Esophagus muscularis mucosa (tissue), 3 donors: ENCODE data around the gene NEO1.

ENCODE experiments used
- POLR2AphosphoS5 ChIP-seq, 2 donors: sonication (generic); formaldehyde crosslinking; IDR thresholded peaks; one replicate each; pipeline ENCODE4 v1.6.1; 2017; ENCODE audit warnings: antibody characterized with exemption in 2 of 2
- TF ChIP-seq, protein P1 (sequence below), 3 experiments: fragments of 200-600 bp in 2 of 3; fragments of 450-650 bp in 1 of 3; sonication (generic) in 2 of 3; IDR thresholded peaks; one replicate each; pipeline ENCODE4 v1.5.1; 2017 to 2019; ENCODE audit warnings: antibody characterized with exemption in 3 of 3, mild to moderate bottlenecking in 2 of 3, moderate library complexity in 1 of 3

DNA sequence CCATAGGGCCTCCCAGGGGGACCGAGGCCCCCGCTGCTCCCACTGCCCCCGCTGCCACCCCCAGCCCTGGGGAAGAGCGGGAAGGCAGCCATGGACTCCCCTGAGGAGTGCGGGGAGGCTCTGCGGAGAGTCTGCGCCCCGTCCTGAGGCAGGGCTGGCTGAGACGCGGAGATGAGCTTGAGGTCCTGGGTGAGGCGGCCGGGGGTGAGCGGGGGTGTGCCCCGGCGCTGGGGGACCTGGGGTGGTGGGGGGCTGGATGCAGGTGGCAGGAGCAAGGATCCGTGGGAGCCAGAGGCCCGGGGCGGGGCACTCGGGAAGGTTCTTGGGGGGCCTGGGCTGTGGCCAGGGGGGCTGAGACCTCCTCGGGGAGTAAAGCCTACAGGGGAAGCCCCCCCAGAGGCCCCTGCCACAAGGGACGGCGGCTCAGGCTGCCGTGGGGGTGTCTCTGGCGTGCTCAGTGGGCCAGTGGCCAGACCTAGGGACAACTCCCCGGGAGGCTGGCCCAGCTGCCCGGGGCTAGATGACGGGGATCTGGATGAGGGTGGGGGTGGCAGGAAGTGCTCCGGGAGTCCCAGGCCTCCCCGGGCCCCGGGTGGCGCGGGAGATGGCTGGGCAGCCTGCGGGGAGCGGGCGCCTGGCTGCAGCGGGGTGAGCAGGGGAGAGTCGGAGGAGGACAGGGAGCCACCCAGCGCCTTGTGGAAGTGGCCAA is 270.6 kb downstream of the NEO1 start:
- TF ChIP-seq, protein P1, sequence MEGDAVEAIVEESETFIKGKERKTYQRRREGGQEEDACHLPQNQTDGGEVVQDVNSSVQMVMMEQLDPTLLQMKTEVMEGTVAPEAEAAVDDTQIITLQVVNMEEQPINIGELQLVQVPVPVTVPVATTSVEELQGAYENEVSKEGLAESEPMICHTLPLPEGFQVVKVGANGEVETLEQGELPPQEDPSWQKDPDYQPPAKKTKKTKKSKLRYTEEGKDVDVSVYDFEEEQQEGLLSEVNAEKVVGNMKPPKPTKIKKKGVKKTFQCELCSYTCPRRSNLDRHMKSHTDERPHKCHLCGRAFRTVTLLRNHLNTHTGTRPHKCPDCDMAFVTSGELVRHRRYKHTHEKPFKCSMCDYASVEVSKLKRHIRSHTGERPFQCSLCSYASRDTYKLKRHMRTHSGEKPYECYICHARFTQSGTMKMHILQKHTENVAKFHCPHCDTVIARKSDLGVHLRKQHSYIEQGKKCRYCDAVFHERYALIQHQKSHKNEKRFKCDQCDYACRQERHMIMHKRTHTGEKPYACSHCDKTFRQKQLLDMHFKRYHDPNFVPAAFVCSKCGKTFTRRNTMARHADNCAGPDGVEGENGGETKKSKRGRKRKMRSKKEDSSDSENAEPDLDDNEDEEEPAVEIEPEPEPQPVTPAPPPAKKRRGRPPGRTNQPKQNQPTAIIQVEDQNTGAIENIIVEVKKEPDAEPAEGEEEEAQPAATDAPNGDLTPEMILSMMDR (IDR thresholded peaks at IDR 0.05), result no peak
- TF ChIP-seq POLR2AphosphoS5 (IDR thresholded peaks at IDR 0.05), result no peak
